GM23248 (cell line): Measurements from ENCODE around the gene WDSUB1. TPM values are rescaled to one million over a fixed set of nuclear protein-coding genes. Genes with fewer than 3 reads are reported as not detected.

Experiments
- DNase-seq: peaks from one replicate; pipeline ENCODE4 v3.0.0-alpha.2; 2015
- H2AFZ ChIP-seq: fragments of 200-600 bp; sonication (generic); 2 replicates; pipeline ENCODE4 v1.6.1; 2016; ENCODE audit warnings: antibody characterized with exemption
- H3F3A ChIP-seq: fragments of 200-600 bp; sonication (generic); 2 replicates; pipeline ENCODE4 v1.6.1; 2016; ENCODE audit warnings: mild to moderate bottlenecking, antibody characterized with exemption, mixed run types; ENCODE audit not compliant: insufficient read depth
- H3K27ac ChIP-seq: fragments of 200-600 bp; sonication (generic); 2 replicates; pipeline ENCODE4 v1.5.1; 2016; ENCODE audit warnings: mild to moderate bottlenecking
- H3K27me3 ChIP-seq: fragments of 200-600 bp; sonication (generic); replicated peaks from 2 replicates; pipeline ENCODE4 v1.6.1; 2016; ENCODE audit warnings: mild to moderate bottlenecking; ENCODE audit not compliant: insufficient read depth
- H3K36me3 ChIP-seq: fragments of 200-600 bp; sonication (generic); 2 replicates; pipeline ENCODE4 v1.6.1; 2016; ENCODE audit warnings: low read depth, mild to moderate bottlenecking
- H3K4me1 ChIP-seq: fragments of 200-600 bp; sonication (generic); 2 replicates; pipeline ENCODE4 v1.6.1; 2016; ENCODE audit warnings: mild to moderate bottlenecking; ENCODE audit not compliant: insufficient read depth
- H3K4me2 ChIP-seq: fragments of 200-600 bp; sonication (generic); one replicate; pipeline ENCODE4 v1.6.1; 2016; ENCODE audit warnings: mild to moderate bottlenecking; ENCODE audit not compliant: unreplicated experiment
- H3K4me3 ChIP-seq: fragments of 200-600 bp; sonication (generic); 2 replicates; pipeline ENCODE4 v1.5.1; 2016; ENCODE audit warnings: mild to moderate bottlenecking
- H3K79me2 ChIP-seq: fragments of 200-600 bp; sonication (generic); 2 replicates; pipeline ENCODE4 v1.6.1; 2016; ENCODE audit warnings: mild to moderate bottlenecking; ENCODE audit not compliant: insufficient read depth
- H3K9ac ChIP-seq: fragments of 200-600 bp; sonication (generic); 2 replicates; pipeline ENCODE4 v1.6.1; 2016; ENCODE audit warnings: mild to moderate bottlenecking
- H3K9me2 ChIP-seq: fragments of 200-600 bp; sonication (generic); 2 replicates; pipeline ENCODE4 v1.6.1; 2016; ENCODE audit warnings: mixed run types, mild to moderate bottlenecking, moderate library complexity; ENCODE audit not compliant: insufficient read depth
- H3K9me3 ChIP-seq: fragments of 200-600 bp; sonication (generic); one replicate; pipeline ENCODE4 v1.6.1; 2017; ENCODE audit warnings: low read depth
- H4K20me1 ChIP-seq: fragments of 200-600 bp; sonication (generic); 2 replicates; pipeline ENCODE4 v1.6.0; 2016; ENCODE audit not compliant: insufficient read depth
- EZH2 ChIP-seq: fragments of 200-600 bp; sonication (generic); IDR thresholded peaks from 2 replicates; pipeline ENCODE4 v1.6.1; 2018; ENCODE audit warnings: antibody characterized with exemption, mild to moderate bottlenecking; ENCODE audit not compliant: insufficient read depth, poor library complexity, severe bottlenecking
- EZH2phosphoT487 ChIP-seq: fragments of 200-600 bp; sonication (generic); IDR thresholded peaks from 2 replicates; pipeline ENCODE4 v1.6.1; 2018; ENCODE audit warnings: antibody characterized with exemption, moderate library complexity, mild to moderate bottlenecking, low read depth; ENCODE audit not compliant: insufficient read depth
- WGBS, 2 experiments: methylation state at CpG; one replicate each; pipeline ENCODE4 v1.1.6; 2015 to 2017; ENCODE audit warnings: low lambda C conversion rate in 2 of 2, low coverage in 1 of 2; ENCODE audit errors: missing lambda C conversion rate in 2 of 2; 5-methylcytosine and 5-hydroxymethylcytosine counted together
- in situ Hi-C: fragments of 300-500 bp; cut with MboI; formaldehyde crosslinking; loops from 2 replicates; pipeline ENCODE4 v1.15.0; 2020
- polyA plus RNA-seq: library from polyadenylated mRNA; unstranded; fragments of >200 nt; fragmentation: Nextera tagmentation; extraction: Ambion mirVana; gene quantifications from 2 replicates; pipeline ENCODE4 v1.2.1, GENCODE V29; 2016
- total RNA-seq: library from RNA; depleted of rRNA; stranded (reverse); fragments of >200 nt; shearing (Covaris generic); gene quantifications from 2 replicates; pipeline ENCODE4 v1.2.3, GENCODE V29; 2014

The WDSUB1 gene
- total and polyA plus RNA-seq, 2 experiments from 2014 or later, result 6.7 to 8.4 TPM

- H3K9me3 ChIP-seq, result no peaks in the 10 kb centered on the region
- no peaks in the 10 kb centered on the region for H3K27me3 ChIP-seq
- TF ChIP-seq EZH2 (no peak), EZH2phosphoT487 (no peak)
- in situ Hi-C loops, result no loop called here
- no peaks in the 10 kb centered on the region for H3K79me2 ChIP-seq
- no peak overlapping the region for H3K27ac ChIP-seq
- H3K4me2 ChIP-seq, result no peak overlapping the region
- H3F3A ChIP-seq, result no peaks in the 10 kb centered on the region
- no peak overlapping the region for H2AFZ ChIP-seq
- H3K9ac ChIP-seq, result no peak overlapping the region
- H4K20me1 ChIP-seq, result no peaks in the 10 kb centered on the region
- no peak overlapping the region for H3K4me3 ChIP-seq
- WGBS, 2 experiments, result 27 to 37% methylated on average over 5 of the region's 5 CpGs
- H3K4me1 ChIP-seq, result no peaks in the 10 kb centered on the region
- no peaks in the 10 kb centered on the region for H3K36me3 ChIP-seq
- DNase-seq, result no peak
- no peaks in the 10 kb centered on the region for H3K9me2 ChIP-seq
These were observed 23.6 kb downstream of the WDSUB1 start for GRCh38 chr2:159262904-159263303.

- H3K27ac ChIP-seq, result no peak overlapping the region
These were observed 24.3 kb downstream of the WDSUB1 start for GRCh38 chr2:159262226-159262625.

GRCh38 chr2:159256159-159256558 lies 30.3 kb downstream of the WDSUB1 start:
- Histone ChIP-seq H3K9me3 (no peaks in the 10 kb centered on the region), H3K9ac (no peak overlapping the region), H3F3A (peaks cover 8% of the 10 kb centered on the region), H4K20me1 (no peaks in the 10 kb centered on the region), H3K4me2 (no peak overlapping the region), H3K4me3 (no peak overlapping the region), H2AFZ (no peak overlapping the region), H3K4me1 (no peaks in the 10 kb centered on the region), H3K9me2 (0 out of 2 replicates have a peak, but pooled peaks cover 6% of the 10 kb centered on the region), H3K27me3 (no peaks in the 10 kb centered on the region), H3K79me2 (no peaks in the 10 kb centered on the region), H3K27ac (no peak overlapping the region), H3K36me3 (0 out of 2 replicates have a peak, but pooled peaks cover 3% of the 10 kb centered on the region)
- DNase-seq, result no peak
- 66 to 73% methylated on average over 2 of the region's 2 CpGs for WGBS, 2 experiments
- TF ChIP-seq EZH2, result no peak
- no peak for TF ChIP-seq EZH2phosphoT487
- in situ Hi-C loops, result no loop called here

More at GRCh38 chr2:159262226-159262625, 24.3 kb downstream of the WDSUB1 start:
- WGBS, 2 experiments, result 50 to 58% methylated on average over 6 of the region's 6 CpGs
- no peak for DNase-seq
- Histone ChIP-seq H3K9me3 (no peaks in the 10 kb centered on the region), H3F3A (no peaks in the 10 kb centered on the region), H3K27me3 (no peaks in the 10 kb centered on the region), H2AFZ (no peak overlapping the region), H3K4me1 (no peaks in the 10 kb centered on the region), H3K4me3 (no peak overlapping the region), H4K20me1 (no peaks in the 10 kb centered on the region), H3K36me3 (0 out of 2 replicates have a peak, but pooled peaks cover 3% of the 10 kb centered on the region), H3K4me2 (no peak overlapping the region), H3K9ac (no peak overlapping the region), H3K9me2 (no peaks in the 10 kb centered on the region), H3K79me2 (no peaks in the 10 kb centered on the region)
- in situ Hi-C loops, result no loop called here
- TF ChIP-seq EZH2phosphoT487 (no peak), EZH2 (no peak)

GRCh38 chr2:159252905-159253304 lies 33.6 kb downstream of the WDSUB1 start:
- Histone ChIP-seq H3K4me1 (peaks cover 17% of the 10 kb centered on the region; the same call in 1 of the 2 replicates), H3K9me2 (0 out of 2 replicates have a peak, but pooled peaks cover 6% of the 10 kb centered on the region), H3K36me3 (0 out of 2 replicates have a peak, but pooled peaks cover 3% of the 10 kb centered on the region), H3F3A (peaks cover 16% of the 10 kb centered on the region), H3K4me3 (no peak overlapping the region), H3K9ac (no peak overlapping the region), H4K20me1 (no peaks in the 10 kb centered on the region), H3K27ac (no peak overlapping the region), H3K79me2 (no peaks in the 10 kb centered on the region), H2AFZ (no peak overlapping the region), H3K9me3 (no peaks in the 10 kb centered on the region), H3K27me3 (no peaks in the 10 kb centered on the region), H3K4me2 (no peak overlapping the region)
- no peak for TF ChIP-seq EZH2
- no peak for TF ChIP-seq EZH2phosphoT487
- DNase-seq, result no peak
- in situ Hi-C loops, result no loop called here
- 98% methylated on average over 4 of the region's 4 CpGs for WGBS, 2 experiments
